WERI-Rb-1 (cell line): Measurements from ENCODE around the gene POLG2.

Experiments used
- DNase-seq: peaks from one replicate; pipeline ENCODE4 v3.0.0-alpha.2; 2020
- H3K27ac ChIP-seq: fragments of 250-450 bp; sonication (Bioruptor Pico); 2 replicates; pipeline ENCODE4 v1.5.1; 2020; ENCODE audit warnings: mild to moderate bottlenecking, moderate library complexity
- H3K27me3 ChIP-seq: fragments of 250-450 bp; sonication (Bioruptor Pico); 2 replicates; pipeline ENCODE4 v1.5.1; 2021; ENCODE audit warnings: mild to moderate bottlenecking, low read depth, moderate library complexity; ENCODE audit not compliant: insufficient read depth, severe bottlenecking
- H3K36me3 ChIP-seq: fragments of 250-450 bp; sonication (Bioruptor Pico); 2 replicates; pipeline ENCODE4 v1.5.1; 2020; ENCODE audit warnings: mild to moderate bottlenecking, moderate library complexity
- H3K4me3 ChIP-seq: 2 replicates; pipeline ENCODE4 v1.5.1; 2011; ENCODE audit warnings: low read depth, mild to moderate bottlenecking, control low read depth, low read length
- H3K9me3 ChIP-seq: fragments of 250-450 bp; sonication (Bioruptor Pico); 2 replicates; pipeline ENCODE4 v1.5.1; 2021; ENCODE audit warnings: mild to moderate bottlenecking, moderate library complexity; ENCODE audit not compliant: severe bottlenecking
- CTCF ChIP-seq: IDR thresholded peaks from 2 replicates; pipeline ENCODE4 v1.5.1; 2011; ENCODE audit warnings: low read depth, mild to moderate bottlenecking, control low read depth, inconsistent platforms, low read length

POLG2 gene

GRCh38 chr17:64496786-64497564 is at the start of gene POLG2:
POLG2 (minus strand) TSS chr17:64497054; CDS start chr17:64496968, 86 bp downstream.
- peak; percentile 98 for DNase-seq
- H3K36me3 ChIP-seq, result peaks cover 60% of the 10 kb centered on the region
- no peaks in the 10 kb centered on the region for H3K27me3 ChIP-seq

GRCh38 chr17:64544742-64545141 is 47.9 kb upstream of the POLG2 start:
- no peak for TF ChIP-seq CTCF

More at GRCh38 chr17:64496786-64497564, at the start of gene POLG2:
- H3K9me3 ChIP-seq, result no peaks in the 10 kb centered on the region
- TF ChIP-seq CTCF, result peak; percentile 76
- peak within 1 kb of the TSS; percentile 77 for H3K4me3 ChIP-seq
- peak within 1 kb of the TSS; percentile 93 for H3K27ac ChIP-seq

GRCh38 chr17:64540118-64540776 is 43.4 kb upstream of the POLG2 start:
- peaks cover 77% of the 10 kb centered on the region for H3K36me3 ChIP-seq
- TF ChIP-seq CTCF, result no peak
- DNase-seq, result no peak
- no peak overlapping the region for H3K4me3 ChIP-seq
- H3K9me3 ChIP-seq, result no peaks in the 10 kb centered on the region
- H3K27ac ChIP-seq, result no peak overlapping the region
- H3K27me3 ChIP-seq, result no peaks in the 10 kb centered on the region

More at GRCh38 chr17:64544742-64545141, 47.9 kb upstream of the POLG2 start:
- Histone ChIP-seq H3K27me3 (no peaks in the 10 kb centered on the region), H3K27ac (no peak overlapping the region), H3K36me3 (peaks cover 69% of the 10 kb centered on the region), H3K9me3 (no peaks in the 10 kb centered on the region), H3K4me3 (no peak overlapping the region)
- no peak for DNase-seq

- TF ChIP-seq CTCF, result no peak
- H3K27ac ChIP-seq, result no peak overlapping the region
Observed at GRCh38 chr17:64538508-64539130, 41.8 kb upstream of the POLG2 start.

GRCh38 chr17:64537488-64537887 is 40.6 kb upstream of the POLG2 start:
- Histone ChIP-seq H3K27ac (no peak overlapping the region), H3K27me3 (no peaks in the 10 kb centered on the region), H3K9me3 (no peaks in the 10 kb centered on the region), H3K36me3 (peaks cover 87% of the 10 kb centered on the region), H3K4me3 (no peak overlapping the region)
- DNase-seq, result no peak
- no peak for TF ChIP-seq CTCF

More at GRCh38 chr17:64538508-64539130, 41.8 kb upstream of the POLG2 start:
- no peak overlapping the region for H3K4me3 ChIP-seq
- no peak for DNase-seq
- peaks cover 85% of the 10 kb centered on the region for H3K36me3 ChIP-seq
- no peaks in the 10 kb centered on the region for H3K27me3 ChIP-seq
- no peaks in the 10 kb centered on the region for H3K9me3 ChIP-seq
